Stimulated activated CD4-positive, alpha-beta T cell treated with anti-CD3 and anti-CD28 coated beads, Interleukin-1b, Interleukin-23, amount 100 ng/mL, for 24 hours (primary cell): ENCODE results near the gene KRTAP1-3.
"Not testable (repeated sequence)": the region's sequence is repeated elsewhere in the genome, so short reads cannot be mapped to it uniquely, and the experiment has no call there.

ENCODE experiments used
- DNase-seq, 4 experiments: peaks; one replicate each; pipeline ENCODE4 v3.0.0-alpha.2; 2020; ENCODE audit warnings: low read depth in 4 of 4, low spot score in 1 of 4

KRTAP1-3 gene, protein sequence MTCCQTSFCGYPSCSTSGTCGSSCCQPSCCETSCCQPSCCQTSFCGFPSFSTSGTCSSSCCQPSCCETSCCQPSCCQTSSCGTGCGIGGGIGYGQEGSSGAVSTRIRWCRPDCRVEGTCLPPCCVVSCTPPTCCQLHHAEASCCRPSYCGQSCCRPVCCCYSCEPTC

DNA sequence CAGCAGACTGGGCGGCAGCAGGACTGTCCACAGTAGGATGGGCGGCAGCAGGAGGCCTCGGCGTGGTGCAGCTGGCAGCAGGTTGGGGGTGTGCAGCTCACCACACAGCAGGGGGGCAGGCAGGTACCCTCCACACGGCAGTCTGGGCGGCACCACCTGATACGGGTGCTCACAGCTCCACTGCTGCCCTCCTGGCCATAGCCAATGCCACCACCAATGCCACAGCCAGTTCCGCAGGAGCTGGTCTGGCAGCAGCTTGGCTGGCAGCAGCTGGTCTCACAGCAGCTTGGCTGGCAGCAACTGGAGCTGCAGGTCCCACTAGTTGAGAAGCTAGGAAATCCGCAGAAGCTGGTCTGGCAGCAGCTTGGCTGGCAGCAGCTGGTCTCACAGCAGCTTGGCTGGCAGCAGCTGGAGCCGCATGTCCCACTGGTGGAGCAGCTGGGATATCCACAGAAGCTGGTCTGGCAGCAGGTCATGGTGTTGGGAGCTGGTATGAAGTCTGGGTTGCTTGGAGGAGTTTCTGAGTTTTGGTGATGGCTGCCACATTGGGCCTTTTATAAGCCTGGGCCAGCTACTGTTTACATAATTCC lies at the start of gene KRTAP1-3:
Gene KRTAP1-3, minus strand, starts transcription at position 529 of the 590 bp plus-strand sequence. Its CDS starts 53 bp downstream, at position 476.
- DNase-seq = not testable (repeated sequence)

DNA sequence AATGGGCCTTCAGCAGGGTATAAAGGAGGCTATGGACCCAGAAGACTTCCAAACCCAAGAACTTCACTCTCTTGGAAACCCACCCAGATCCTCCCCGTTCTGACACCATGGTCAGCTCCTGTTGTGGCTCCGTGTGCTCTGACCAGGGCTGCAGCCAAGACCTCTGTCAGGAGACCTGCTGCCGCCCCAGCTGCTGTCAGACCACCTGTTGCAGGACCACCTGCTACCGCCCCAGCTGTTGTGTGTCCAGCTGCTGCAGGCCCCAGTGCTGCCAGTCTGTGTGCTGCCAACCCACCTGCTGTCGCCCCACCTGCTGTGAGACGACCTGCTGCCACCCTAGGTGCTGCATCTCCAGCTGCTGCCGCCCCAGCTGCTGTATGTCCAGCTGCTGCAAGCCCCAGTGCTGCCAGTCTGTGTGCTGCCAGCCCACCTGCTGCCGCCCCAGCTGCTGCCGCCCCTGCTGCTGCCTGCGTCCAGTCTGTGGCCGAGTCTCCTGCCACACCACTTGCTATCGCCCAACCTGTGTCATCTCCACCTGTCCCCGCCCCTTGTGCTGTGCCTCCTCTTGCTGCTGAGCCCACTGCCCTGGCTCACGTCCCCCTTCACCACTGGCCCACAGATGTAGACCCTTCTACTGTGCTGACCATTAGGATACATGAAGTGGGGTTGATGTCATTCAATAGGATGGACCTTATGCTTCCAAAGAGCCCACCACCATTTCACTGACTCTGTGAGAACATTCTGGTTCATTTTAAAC lies 49.6 kb upstream of the KRTAP1-3 start, which contains the start of gene KRTAP4-7:
Gene KRTAP4-7, plus strand, starts transcription at position 51 of the 757 bp plus-strand sequence. Its CDS starts 57 bp downstream, at position 108.
- not testable (repeated sequence) for DNase-seq

DNA sequence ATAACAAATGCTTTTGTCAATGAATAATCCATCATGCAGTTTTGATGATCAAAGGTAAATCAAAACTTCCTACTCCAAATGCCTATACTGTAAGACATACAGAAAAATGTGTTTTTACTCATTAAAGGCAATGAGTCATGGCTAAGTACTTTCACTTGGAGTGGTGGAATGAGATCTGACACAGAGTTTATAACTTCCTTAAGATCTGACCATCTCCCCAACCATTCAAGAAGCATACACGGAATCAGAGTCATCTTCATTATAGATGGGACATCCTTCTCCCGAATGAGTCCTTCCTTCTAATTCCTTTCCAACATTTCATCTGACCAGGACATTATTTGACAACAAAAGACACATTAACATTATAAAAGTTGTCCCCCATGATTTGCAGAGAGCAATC lies 48.8 kb upstream of the KRTAP1-3 start:
- DNase-seq = not testable (repeated sequence)

DNA sequence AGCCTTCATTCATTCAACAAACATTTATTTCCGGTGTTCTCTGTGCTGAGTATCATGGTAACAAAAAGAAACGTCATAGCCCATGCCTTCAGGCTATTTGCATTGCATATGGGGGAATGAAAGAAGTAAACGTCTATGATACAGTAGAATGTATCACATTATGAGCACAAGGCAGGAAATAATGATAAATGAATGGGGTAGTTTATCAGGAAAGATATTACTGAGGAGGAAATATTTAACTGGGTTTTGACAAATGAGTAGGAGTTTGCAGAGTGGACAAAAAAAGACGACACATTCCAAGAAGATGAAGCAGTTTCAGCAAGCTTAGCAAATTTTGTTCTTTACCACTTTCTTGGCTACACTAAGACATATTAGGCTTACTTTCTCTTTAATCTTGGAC lies 48.0 kb upstream of the KRTAP1-3 start:
- DNase-seq = no peak

DNA sequence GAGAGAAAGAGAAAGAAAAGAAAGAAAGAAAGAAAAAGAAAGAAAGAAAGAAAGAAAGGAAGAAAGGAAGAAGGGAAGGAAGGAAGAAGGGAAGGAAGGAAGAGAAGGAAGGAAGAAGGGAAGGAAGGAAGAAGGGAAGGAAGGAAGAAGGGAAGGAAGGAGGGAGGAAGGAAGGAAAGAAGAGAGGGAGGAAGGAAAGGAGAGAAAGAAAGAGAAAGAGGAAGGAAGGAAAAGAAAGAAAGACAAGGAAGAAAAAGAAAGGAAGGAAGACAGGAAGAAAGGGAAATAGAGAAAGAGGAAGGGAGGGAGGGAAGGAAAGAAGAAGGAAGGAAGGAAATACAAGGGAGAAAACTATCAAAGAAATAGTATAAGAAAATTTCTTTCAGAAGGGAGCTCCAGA lies 42.1 kb upstream of the KRTAP1-3 start:
- DNase-seq = no peak

DNA sequence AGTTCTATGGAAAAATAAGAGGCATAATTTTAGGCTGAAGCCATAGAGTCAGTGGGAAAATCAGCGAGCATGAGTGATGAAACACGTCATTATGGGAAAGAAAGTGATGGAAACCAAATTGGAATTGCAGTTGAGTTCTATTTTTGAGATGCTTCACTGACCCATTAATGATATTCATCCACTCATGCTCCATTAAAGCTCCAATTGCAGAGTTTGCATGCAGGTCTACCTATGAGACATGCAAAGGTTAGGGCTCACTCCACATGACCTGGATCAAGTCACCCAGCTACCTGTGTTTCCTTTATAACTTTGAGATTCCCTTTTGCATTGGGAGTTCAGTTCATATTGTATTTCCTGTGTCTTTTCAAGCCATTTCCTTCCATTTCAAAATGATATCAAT lies 39.0 kb upstream of the KRTAP1-3 start:
- no peak for DNase-seq

DNA sequence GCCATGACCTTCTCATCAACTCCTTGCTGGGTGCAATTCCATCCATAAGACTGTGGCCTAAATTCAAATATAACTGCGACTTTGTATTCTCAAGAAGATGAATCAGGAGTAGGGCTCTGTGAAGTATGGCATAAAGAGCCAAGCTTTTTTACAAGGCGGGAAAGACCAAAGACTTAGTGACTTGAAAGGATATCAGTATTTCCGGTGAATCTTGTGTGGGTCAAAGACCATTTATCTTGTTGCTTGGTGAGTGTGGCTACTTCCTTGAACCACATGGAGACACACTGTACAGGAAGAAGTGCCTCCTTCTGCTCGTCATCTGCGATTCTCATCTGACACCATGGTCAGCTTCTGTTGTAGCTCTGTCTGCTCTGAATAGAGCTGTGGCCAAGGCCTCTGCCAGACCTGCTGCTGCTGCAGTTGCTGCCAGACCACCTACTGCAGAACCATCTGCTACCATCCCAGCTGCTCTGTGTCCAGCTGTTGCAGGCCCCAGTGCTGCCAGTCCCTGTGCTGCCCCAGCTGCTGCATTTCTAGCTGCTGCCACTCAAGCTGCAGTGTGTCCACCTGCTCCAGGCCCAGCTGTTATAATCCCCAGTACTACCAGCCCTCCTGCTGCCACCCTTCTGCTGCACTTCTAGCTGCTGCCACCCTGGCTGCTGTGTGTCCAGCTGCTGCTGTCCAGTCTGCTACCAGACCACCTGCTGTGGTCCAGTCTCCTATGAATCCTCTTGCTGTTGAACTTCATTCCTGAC lies 37.1 kb upstream of the KRTAP1-3 start:
- no peak for DNase-seq

DNA sequence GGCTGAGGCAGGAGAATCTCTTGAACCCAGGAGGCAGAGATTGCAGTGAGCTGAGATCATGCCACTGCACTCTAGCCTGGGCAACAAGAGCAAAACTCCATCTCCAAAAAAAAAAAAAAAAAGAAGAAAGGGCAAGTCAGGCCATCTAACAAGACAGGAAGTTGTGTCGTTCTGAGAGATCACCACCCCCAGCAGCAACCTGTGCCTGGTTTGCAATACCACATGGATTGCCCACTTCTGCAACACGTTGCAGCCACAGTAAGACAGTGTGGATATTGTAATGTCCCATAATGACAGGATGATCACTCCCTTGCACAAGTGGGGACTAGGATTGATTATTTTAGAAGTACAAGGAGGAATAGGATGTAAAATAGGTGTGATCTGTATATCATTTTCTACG lies 34.4 kb upstream of the KRTAP1-3 start:
- DNase-seq = no peak

DNA sequence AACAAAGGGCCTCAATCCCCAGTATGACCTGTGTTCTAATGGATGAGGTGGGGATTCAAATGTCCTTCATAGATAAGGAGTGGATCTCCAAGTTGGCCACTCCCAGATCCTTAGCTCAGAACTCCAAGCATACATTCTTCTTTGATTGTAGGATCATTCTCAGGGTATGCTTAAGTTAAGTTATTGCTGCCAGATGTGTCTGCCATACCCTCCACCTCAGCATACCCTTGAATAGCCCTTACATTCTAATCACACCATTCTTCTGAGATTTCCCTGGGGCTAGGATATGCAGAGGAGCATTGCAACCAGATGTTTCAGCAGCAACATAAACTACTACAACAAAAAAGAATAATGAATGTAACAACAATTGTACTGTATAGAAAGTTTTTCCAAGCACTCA lies 32.6 kb upstream of the KRTAP1-3 start:
- DNase-seq = no peak

DNA sequence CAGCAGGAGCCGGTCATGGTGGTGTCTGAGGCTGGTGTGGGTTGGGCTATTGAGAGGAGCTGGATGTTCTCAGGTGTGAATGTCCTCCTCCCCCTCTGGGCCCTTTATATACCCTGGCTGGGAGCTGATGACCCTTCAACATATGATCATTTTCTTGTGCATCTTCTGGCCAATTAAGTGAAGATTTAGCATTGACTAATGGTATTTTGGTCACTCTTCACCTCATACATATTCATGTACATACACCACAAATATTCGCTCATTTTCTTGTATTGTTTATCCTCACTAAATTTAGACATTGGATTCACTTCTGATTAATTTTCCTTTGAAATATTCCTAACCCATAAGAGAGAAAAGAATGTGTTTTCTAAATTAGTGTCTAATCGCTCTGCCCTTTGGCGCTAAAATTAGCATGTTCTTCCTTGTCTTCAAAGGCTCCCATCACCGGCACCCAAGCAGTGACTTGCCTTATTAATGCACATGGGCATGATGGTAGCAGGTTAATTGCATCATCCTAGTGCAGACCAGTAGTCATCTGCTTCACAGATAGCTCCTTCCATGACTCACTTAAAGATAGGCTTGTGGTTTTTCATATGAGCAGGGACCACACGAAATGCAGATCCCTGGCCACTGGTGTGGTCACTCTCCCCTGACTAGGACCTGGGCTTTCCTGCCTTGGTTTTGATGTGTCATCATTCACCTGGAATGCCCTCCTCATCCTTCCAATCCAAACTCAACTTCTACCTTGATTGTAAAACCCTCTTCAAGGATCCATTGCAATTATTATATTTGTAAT lies 31.4 kb upstream of the KRTAP1-3 start, which contains the start of gene KRTAP2-4:
Gene KRTAP2-4, minus strand, starts transcription at position 51 of the 796 bp plus-strand sequence. Its CDS starts 34 bp downstream, at position 17.
- no peak for DNase-seq

DNA sequence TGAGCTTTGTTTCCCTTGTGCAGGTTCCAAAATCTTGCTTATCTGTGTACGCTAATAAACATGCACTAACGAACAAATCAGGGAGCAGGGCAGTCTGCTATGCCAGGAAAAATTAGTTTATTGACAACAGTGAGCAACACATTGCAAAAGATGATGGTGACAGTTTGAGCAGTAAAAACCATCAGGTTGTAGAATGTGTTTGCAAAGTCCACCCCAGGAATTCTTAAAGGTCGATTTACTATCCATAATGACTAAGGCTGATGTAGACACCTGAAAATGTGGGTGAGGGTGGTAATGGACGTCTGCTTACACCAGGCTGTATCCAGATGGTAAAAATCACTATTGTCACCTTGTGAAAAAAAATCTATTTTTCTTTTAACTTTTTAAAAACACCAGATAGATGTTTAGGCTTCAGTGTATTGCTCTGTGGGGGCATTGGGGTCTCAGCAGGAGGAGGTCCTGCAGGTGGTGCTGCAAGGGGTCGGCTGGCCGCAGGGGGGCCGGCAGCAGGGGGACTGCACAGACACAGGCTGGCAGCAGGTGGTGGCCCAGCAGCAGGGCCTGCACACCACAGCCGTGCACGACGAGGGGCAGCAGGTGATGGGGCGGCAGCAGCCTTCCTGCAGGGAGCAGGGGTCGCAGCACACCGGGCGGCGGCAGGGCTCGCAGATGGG lies 30.5 kb upstream of the KRTAP1-3 start:
- not testable (repeated sequence) for DNase-seq

DNA sequence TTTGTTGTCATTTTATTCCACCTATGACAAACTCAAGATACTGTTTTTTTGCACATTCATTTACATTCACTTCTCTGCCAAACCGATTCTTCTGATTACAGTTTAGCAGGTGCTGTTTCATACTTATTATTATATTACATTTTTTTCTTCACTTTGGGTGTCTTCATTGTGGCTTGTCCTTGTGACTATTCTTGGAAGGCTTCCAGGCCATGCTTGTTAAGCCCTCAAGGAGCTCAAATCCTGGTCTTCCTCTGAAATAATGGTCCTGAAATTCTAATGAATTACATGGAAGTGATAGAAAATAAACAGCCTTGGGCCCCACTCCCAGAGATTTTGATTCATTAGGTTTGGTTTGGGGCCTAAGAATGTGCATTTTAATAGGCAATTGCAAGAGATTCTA lies 29.6 kb upstream of the KRTAP1-3 start:
- no peak for DNase-seq

DNA sequence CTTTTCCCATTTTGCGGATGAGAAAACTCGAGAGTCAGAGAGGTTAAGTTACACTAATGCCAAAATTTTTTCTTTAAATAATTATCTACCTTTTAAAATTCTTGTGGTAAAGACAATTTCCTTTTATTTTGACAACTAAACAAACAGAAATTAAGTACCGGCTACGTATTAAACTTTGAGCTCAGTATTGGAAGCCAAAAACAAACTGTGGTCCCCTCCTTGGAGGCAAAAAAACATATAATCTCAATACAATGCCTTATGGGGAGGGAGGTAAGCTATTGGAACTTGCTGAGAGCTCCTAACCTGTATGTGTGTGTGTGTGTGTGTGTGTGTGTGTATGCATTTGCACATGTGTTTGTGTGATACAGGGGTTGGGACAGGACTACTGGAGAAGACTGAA lies 28.8 kb upstream of the KRTAP1-3 start:
- no peak for DNase-seq

DNA sequence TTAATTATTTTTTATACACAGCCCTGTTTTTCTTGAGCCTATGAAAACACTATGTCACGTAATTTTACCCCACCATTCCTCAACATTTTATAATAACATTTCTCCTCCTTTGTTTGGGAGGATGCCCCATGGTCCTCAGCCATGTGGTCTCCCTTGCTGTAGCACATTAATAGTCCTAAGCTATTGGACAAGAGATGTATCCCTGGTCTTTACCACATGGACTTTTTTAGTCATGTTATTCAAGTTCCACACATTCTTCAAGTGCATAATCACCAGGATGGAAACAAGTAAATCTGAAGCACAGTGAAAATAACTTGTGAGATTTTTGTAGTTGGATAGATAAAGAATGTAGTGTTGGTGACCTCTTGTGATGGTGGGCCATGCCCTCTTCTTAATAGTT lies 27.3 kb upstream of the KRTAP1-3 start:
- no peak for DNase-seq

DNA sequence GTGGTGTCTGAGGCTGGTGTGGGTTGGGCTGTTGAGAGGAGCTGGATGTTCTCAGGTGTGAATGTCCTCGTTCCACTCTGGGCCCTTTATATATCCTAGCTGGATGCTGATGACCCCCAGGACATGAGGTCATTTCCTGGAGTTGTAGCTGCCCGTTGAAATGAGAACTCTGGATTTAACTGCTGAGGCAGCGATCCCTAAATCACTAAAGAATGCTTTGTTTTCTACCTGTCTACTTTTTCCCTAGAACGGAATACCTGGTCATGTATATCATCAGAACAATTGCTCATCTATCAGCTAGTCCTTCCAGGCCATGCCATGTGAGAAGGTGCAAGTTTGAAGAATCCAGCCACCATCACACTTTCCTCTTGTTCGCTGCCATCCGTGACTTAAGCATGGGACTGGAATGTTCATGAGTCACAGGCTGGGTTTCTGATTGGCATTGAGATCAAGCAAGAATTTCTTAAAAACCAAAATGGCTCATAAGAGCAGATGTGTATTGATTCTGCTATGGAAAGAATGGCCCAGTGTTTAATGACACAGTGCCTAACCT lies 25.5 kb upstream of the KRTAP1-3 start, which contains the start of gene KRTAP2-3:
Gene KRTAP2-3, minus strand, starts transcription at position 63 of the 553 bp plus-strand sequence. CDS start 64 bp downstream, outside the sequence.
- DNase-seq = no peak

DNA sequence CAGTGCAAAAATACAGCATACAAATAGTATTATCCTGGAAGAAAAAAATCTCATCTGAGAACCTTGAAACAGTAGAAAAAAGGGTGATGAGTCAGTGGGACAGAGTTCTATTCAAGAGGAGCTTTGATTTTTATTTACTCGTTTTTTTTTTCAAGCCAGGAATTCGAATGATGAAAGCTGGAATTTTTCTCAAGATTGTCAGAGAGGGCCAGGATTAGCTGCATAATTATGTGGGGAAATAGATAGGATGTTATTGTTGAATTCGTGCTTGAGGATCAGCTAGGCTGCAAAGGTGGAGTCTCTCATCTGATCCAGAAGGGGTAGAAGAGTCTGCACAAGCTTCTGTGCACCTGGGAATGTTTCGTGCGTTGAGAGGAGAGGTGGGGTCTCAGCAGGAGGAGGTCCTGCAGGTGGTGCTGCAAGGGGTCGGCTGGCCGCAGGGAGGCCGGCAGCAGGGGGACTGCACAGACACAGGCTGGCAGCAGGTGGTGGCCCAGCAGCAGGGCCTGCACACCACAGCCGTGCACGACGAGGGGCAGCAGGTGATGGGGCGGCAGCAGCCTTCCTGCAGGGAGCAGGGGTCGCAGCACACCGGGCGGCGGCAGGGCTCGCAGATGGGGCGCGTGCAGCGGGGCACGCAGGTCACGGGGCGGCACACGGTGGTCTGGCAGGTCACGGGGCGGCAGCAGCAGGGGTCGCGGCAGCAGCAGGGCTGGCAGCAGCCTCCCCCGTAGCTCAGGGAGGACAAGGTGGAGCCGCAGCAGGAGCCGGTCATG lies 24.8 kb upstream of the KRTAP1-3 start:
- DNase-seq = not testable (repeated sequence)

DNA sequence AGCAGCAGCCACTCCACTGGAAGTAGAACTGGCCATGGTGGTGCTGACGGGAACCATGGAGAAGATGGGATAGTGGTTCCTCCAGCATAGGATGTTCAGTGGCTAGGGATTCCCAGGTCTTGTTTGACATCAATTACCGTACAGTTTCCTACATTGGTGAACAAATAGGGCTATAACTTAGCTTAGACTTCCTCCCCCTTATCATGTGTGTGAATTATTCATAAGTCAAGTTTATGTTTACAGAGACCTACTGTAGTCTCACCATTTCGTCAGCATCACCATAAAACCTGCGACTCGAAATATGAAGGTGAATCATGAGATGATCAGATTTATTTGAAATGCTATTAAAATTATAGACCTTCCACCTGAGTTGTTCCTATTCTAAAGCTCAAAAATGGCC lies 24.1 kb upstream of the KRTAP1-3 start:
- no peak for DNase-seq

DNA sequence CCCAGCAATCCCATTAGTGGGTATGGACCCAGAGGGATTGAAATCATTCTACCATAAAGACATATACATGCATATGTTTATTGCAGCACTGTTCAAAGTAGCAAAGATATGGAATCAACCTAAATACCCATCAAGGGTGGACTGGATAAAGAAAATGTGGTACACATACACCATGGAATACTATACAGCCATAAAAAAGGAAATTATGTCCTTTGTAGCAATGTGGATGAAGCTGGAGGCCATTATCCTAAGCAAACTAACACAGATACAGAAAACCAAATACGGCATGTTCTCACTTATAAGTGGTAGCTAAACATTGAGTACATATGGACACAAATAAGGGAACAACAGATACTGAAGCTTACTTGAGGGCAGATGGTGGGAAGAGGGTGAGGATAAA lies 22.9 kb upstream of the KRTAP1-3 start:
- DNase-seq = no peak

DNA sequence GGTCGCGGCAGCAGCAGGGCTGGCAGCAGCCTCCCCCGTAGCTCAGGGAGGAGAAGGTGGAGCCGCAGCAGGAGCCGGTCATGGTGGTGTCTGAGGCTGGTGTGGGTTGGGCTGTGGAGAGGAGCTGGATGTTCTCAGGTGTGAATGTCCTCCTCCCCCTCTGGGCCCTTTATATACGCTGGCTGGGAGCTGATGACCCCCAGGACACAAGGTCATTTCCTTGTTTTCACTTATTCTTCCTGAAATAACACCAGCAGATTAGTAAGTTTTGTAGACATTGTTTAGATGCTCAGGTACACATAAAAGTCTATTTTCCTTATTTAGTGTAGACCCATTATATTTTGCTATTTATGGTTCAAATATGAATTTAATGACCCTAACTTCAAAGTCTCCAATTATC lies 20.5 kb upstream of the KRTAP1-3 start, which contains the start of gene KRTAP2-2:
Gene KRTAP2-2, minus strand, starts transcription at position 101 of the 400 bp plus-strand sequence. Its CDS starts 19 bp downstream, at position 82.
- not testable (repeated sequence) for DNase-seq
